Mesenchymal stem cell (in vitro differentiated cells and primary cell): ENCODE data around the gene GSG1.
A peak's percentile ranks its signal among the peaks of the same experiment; 100 is the strongest.

Source experiments
- DNase-seq: peaks from one replicate; pipeline ENCODE4 v3.0.0-alpha.2; 2013
- H2AFZ ChIP-seq: one replicate; pipeline ENCODE4 v1.6.1; 2013; ENCODE audit warnings: low read depth, mild to moderate bottlenecking, control low read depth, inconsistent platforms, low read length, moderate library complexity
- H2AK5ac ChIP-seq: 2 replicates; pipeline ENCODE4 v1.6.1; 2013; ENCODE audit warnings: low read length, moderate library complexity, mild to moderate bottlenecking, inconsistent platforms; ENCODE audit not compliant: severe bottlenecking
- H2BK120ac ChIP-seq: one replicate; pipeline ENCODE4 v1.6.1; 2013; ENCODE audit warnings: low read depth, mild to moderate bottlenecking, inconsistent platforms, low read length, moderate library complexity
- H2BK12ac ChIP-seq, 2 experiments: one replicate each; pipeline ENCODE4 v1.6.1; 2013; ENCODE audit warnings: inconsistent platforms in 2 of 2, low read length in 2 of 2, mild to moderate bottlenecking in 2 of 2, moderate library complexity in 2 of 2, control low read depth in 1 of 2
- H2BK15ac ChIP-seq: one replicate; pipeline ENCODE4 v1.6.1; 2013; ENCODE audit warnings: mild to moderate bottlenecking, low read depth, inconsistent platforms; ENCODE audit not compliant: poor library complexity, severe bottlenecking
- H2BK5ac ChIP-seq: 2 replicates; pipeline ENCODE4 v1.6.1; 2013; ENCODE audit warnings: low read depth, mild to moderate bottlenecking, low read length, control low read depth, inconsistent platforms; ENCODE audit not compliant: poor library complexity, severe bottlenecking
- H3K14ac ChIP-seq, 2 experiments: one replicate each; pipeline ENCODE4 v1.6.1; 2013; ENCODE audit warnings: inconsistent platforms in 2 of 2, low read length in 2 of 2, control low read depth in 1 of 2, mild to moderate bottlenecking in 1 of 2, moderate library complexity in 1 of 2
- H3K18ac ChIP-seq, 2 experiments: one replicate each; pipeline ENCODE4 v1.6.1; 2013; ENCODE audit warnings: inconsistent platforms in 2 of 2, low read length in 2 of 2, control low read depth in 1 of 2, low read depth in 1 of 2, mild to moderate bottlenecking in 1 of 2
- H3K23ac ChIP-seq, 2 experiments: one replicate each; pipeline ENCODE4 v1.6.1; 2013; ENCODE audit warnings: inconsistent platforms in 2 of 2, low read length in 2 of 2, mild to moderate bottlenecking in 2 of 2, moderate library complexity in 2 of 2, control low read depth in 1 of 2
- H3K27ac ChIP-seq: 2 replicates; pipeline ENCODE4 v1.5.1; 2013; ENCODE audit warnings: mild to moderate bottlenecking, moderate library complexity, low read length, control low read depth, inconsistent platforms; ENCODE audit not compliant: poor library complexity, severe bottlenecking
- H3K27me3 ChIP-seq, 2 experiments: 2 replicates each; pipeline versions ENCODE4 v1.6.1 to v1.7.0; 2013; ENCODE audit warnings: low read length in 2 of 2, mild to moderate bottlenecking in 2 of 2, moderate library complexity in 2 of 2, control low read depth in 1 of 2, inconsistent platforms in 1 of 2; ENCODE audit not compliant: control insufficient read depth in 1 of 2, insufficient read depth in 1 of 2
- H3K36me3 ChIP-seq, 2 experiments: 2 replicates each; pipeline versions ENCODE4 v1.6.1 to v1.7.0; 2013; ENCODE audit warnings: low read length in 2 of 2, control low read depth in 1 of 2, inconsistent platforms in 1 of 2, low read depth in 1 of 2, mild to moderate bottlenecking in 1 of 2; ENCODE audit not compliant: insufficient read depth in 2 of 2, control insufficient read depth in 1 of 2
- H3K4ac ChIP-seq, 2 experiments: one replicate each; pipeline ENCODE4 v1.6.1; 2013; ENCODE audit warnings: inconsistent platforms in 2 of 2, low read length in 2 of 2, mild to moderate bottlenecking in 2 of 2, moderate library complexity in 2 of 2, control low read depth in 1 of 2, low read depth in 1 of 2
- H3K4me1 ChIP-seq: 2 replicates; pipeline ENCODE4 v1.6.1; 2013; ENCODE audit warnings: low read depth, low read length, control low read depth; ENCODE audit not compliant: control insufficient read depth, insufficient read depth
- H3K4me2 ChIP-seq: 2 replicates; pipeline ENCODE4 v1.6.1; 2013; ENCODE audit warnings: low read length, mild to moderate bottlenecking, inconsistent platforms; ENCODE audit not compliant: poor library complexity, severe bottlenecking
- H3K4me3 ChIP-seq, 2 experiments: 2 replicates each; pipeline versions ENCODE4 v1.5.1 to v1.7.0; 2013; ENCODE audit warnings: low read length in 2 of 2, mild to moderate bottlenecking in 2 of 2, control low read depth in 1 of 2, low read depth in 1 of 2; ENCODE audit not compliant: insufficient read depth in 1 of 2
- H3K79me1 ChIP-seq: replicated peaks from 2 replicates; pipeline ENCODE4 v1.6.1; 2013; ENCODE audit warnings: mild to moderate bottlenecking, control low read depth, low read length, inconsistent platforms; ENCODE audit not compliant: poor library complexity, severe bottlenecking
- H3K9ac ChIP-seq: 2 replicates; pipeline ENCODE4 v1.7.0; 2013; ENCODE audit warnings: mild to moderate bottlenecking, low read length, moderate library complexity
- H3K9me3 ChIP-seq: 2 replicates; pipeline ENCODE4 v1.7.0; 2013; ENCODE audit warnings: mild to moderate bottlenecking, low read length; ENCODE audit not compliant: control insufficient read depth
- H4K8ac ChIP-seq: one replicate; pipeline ENCODE4 v1.6.1; 2013; ENCODE audit warnings: inconsistent platforms, mild to moderate bottlenecking, low read length, moderate library complexity
- H4K91ac ChIP-seq: one replicate; pipeline ENCODE4 v1.6.1; 2013; ENCODE audit warnings: mild to moderate bottlenecking, low read length, inconsistent platforms
- WGBS: methylation state at CpG from one replicate; pipeline ENCODE4 v1.1.7; 2013; ENCODE audit warnings: mixed read lengths; 5-methylcytosine and 5-hydroxymethylcytosine counted together

Gene GSG1

DNA sequence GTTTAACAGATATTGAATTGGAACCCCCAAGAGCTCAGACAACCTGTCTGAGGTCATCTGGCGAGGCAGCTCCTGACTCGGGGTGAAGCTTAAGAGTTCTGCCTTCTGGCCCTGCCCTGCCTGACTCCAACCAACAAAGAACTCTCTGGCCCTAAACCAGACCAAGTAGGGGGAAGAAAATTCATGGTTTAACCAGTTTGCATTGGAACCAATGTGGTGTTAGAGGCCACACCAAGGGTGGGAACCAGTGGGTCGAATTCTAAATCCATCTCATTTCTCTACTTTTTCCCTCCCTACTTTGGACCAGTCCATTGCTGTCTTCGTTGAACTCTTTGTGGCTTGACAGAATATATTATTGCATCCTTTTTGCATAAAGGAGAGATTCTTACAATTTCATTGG is 30.4 kb upstream of the GSG1 start:
- H4K91ac ChIP-seq: no peak overlapping the region
- H3K4me2 ChIP-seq: no peak overlapping the region
- no peak overlapping the region for H3K14ac ChIP-seq
- no peak overlapping the region for H2AFZ ChIP-seq
- no peak overlapping the region for H2BK15ac ChIP-seq
- no peak overlapping the region for H3K23ac ChIP-seq
- H2BK5ac ChIP-seq: no peak overlapping the region
- H3K27me3 ChIP-seq: no peaks in the 10 kb centered on the region
- H2AK5ac ChIP-seq: peak overlapping the region; percentile 17
- no peak for DNase-seq
- no peaks in the 10 kb centered on the region for H3K79me1 ChIP-seq
- no peak overlapping the region for H2BK12ac ChIP-seq
- no peak overlapping the region for H4K8ac ChIP-seq
- WGBS: 97% methylated on average over 4 of the region's 4 CpGs
- H2BK120ac ChIP-seq: peak overlapping the region; percentile 36
- no peaks in the 10 kb centered on the region for H3K36me3 ChIP-seq
- H3K9me3 ChIP-seq: no peaks in the 10 kb centered on the region
- H3K4me1 ChIP-seq: peaks cover 13% of the 10 kb centered on the region
- H3K9ac ChIP-seq: no peak overlapping the region
- H3K18ac ChIP-seq: no peak overlapping the region
- H3K27ac ChIP-seq: no peak overlapping the region
- no peak overlapping the region for H3K4me3 ChIP-seq
- H3K4ac ChIP-seq: no peak overlapping the region

DNA sequence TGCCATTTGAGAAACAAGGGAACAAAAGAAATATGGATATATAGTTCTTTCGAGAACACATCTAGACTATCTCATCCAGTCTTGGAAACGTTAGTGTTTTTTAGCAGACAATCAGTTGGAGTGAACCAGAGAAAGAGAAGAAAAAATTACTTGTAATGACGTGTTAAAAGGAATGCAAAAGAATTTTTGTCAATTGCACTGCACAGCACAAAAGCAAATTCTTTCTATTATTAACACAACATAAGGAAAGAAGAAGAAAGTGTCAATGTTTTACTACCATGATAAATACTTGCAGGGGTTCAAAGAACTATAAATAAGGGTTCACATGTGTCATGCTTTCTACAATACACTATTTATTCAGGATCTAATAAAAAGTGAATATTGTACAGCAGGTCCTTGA is 27.5 kb upstream of the GSG1 start:
- H3K4ac ChIP-seq: no peak overlapping the region
- no peak overlapping the region for H2BK15ac ChIP-seq
- no CpG with 5 or more reads among the region's 3 CpGs for WGBS
- H3K4me1 ChIP-seq: peaks cover 13% of the 10 kb centered on the region
- H4K91ac ChIP-seq: no peak overlapping the region
- no peak overlapping the region for H3K18ac ChIP-seq
- no peaks in the 10 kb centered on the region for H3K27me3 ChIP-seq
- no peaks in the 10 kb centered on the region for H3K79me1 ChIP-seq
- H2BK120ac ChIP-seq: no peak overlapping the region
- no peak overlapping the region for H2BK5ac ChIP-seq
- H3K36me3 ChIP-seq: no peaks in the 10 kb centered on the region
- H3K9me3 ChIP-seq: no peaks in the 10 kb centered on the region
- H3K4me3 ChIP-seq: peak overlapping the region in 1 of 2 experiments; percentile 46
- no peak overlapping the region for H2AFZ ChIP-seq
- H2BK12ac ChIP-seq: no peak overlapping the region
- no peak overlapping the region for H3K14ac ChIP-seq
- H2AK5ac ChIP-seq: no peak overlapping the region
- DNase-seq: no peak
- H3K9ac ChIP-seq: peak overlapping the region; percentile 52
- no peak overlapping the region for H3K23ac ChIP-seq
- no peak overlapping the region for H3K27ac ChIP-seq
- peak overlapping the region; percentile 15 for H3K4me2 ChIP-seq
- no peak overlapping the region for H4K8ac ChIP-seq

DNA sequence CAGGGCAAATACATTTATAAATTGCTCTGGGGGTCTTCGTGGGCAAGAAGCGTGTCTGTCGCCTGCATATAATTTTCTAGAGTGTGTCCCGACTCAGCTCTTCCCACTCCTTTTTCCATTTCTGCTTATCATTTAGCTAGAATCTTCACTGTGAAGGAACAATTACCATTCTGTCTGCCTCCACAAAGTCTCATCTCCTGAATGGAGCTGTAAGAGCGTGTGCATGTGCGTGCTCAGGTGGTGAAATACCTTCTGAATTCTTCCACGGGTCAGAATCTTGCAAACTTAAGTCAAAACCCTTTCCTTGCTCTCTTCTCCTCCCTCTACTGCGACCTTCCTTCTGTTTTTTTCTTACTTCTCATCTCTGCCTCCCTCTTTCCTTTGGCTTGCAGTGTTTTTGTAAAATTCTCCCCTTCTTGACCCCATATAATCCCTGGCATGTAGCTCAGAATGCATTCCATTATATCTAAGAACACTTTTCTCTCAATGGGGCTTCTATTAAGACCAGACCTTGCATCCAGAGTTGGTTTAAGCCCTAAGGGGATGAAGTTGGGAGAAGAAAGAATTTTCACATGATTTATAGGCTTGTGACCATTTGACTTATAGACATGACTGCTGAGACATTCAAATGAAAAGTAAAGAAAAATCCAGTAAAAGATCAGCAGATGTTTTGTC is 25.0 kb upstream of the GSG1 start:
- no peak for DNase-seq
- no peak overlapping the region for H4K8ac ChIP-seq
- H3K36me3 ChIP-seq: no peaks in the 10 kb centered on the region
- peaks cover 10% of the 10 kb centered on the region for H3K4me1 ChIP-seq
- H4K91ac ChIP-seq: no peak overlapping the region
- no peak overlapping the region for H3K9ac ChIP-seq
- no peak overlapping the region for H3K4me3 ChIP-seq
- H3K9me3 ChIP-seq: no peaks in the 10 kb centered on the region
- no peak overlapping the region for H3K14ac ChIP-seq
- H3K4ac ChIP-seq: no peak overlapping the region
- no peak overlapping the region for H3K4me2 ChIP-seq
- no peak overlapping the region for H2AFZ ChIP-seq
- no peak overlapping the region for H2AK5ac ChIP-seq
- no peak overlapping the region for H3K23ac ChIP-seq
- H3K27ac ChIP-seq: no peak overlapping the region
- WGBS: 96% methylated on average over 8 of the region's 8 CpGs
- no peaks in the 10 kb centered on the region for H3K27me3 ChIP-seq
- no peak overlapping the region for H2BK120ac ChIP-seq
- no peak overlapping the region for H2BK15ac ChIP-seq
- H2BK12ac ChIP-seq: no peak overlapping the region
- no peaks in the 10 kb centered on the region for H3K79me1 ChIP-seq
- H3K18ac ChIP-seq: no peak overlapping the region
- H2BK5ac ChIP-seq: no peak overlapping the region

- no peak for DNase-seq
Observed at GRCh38 chr12:13127444-13127843, 24.0 kb upstream of the GSG1 start.

More at GRCh38 chr12:13127444-13127843, 24.0 kb upstream of the GSG1 start:
- peaks cover 10% of the 10 kb centered on the region for H3K4me1 ChIP-seq
- H3K14ac ChIP-seq: no peak overlapping the region
- no peak overlapping the region for H3K27ac ChIP-seq
- H2AK5ac ChIP-seq: no peak overlapping the region
- H3K4me2 ChIP-seq: no peak overlapping the region
- no peak overlapping the region for H4K91ac ChIP-seq
- WGBS: 92% methylated on average over 4 of the region's 5 CpGs
- no peak overlapping the region for H2AFZ ChIP-seq
- no peaks in the 10 kb centered on the region for H3K36me3 ChIP-seq
- H3K4ac ChIP-seq: no peak overlapping the region
- no peak overlapping the region for H3K23ac ChIP-seq
- no peaks in the 10 kb centered on the region for H3K27me3 ChIP-seq
- H3K4me3 ChIP-seq: no peak overlapping the region
- no peak overlapping the region for H2BK12ac ChIP-seq
- no peak overlapping the region for H3K18ac ChIP-seq
- no peak overlapping the region for H3K9ac ChIP-seq
- H2BK15ac ChIP-seq: no peak overlapping the region
- no peak overlapping the region for H2BK5ac ChIP-seq
- no peak overlapping the region for H2BK120ac ChIP-seq
- no peaks in the 10 kb centered on the region for H3K9me3 ChIP-seq
- no peaks in the 10 kb centered on the region for H3K79me1 ChIP-seq
- no peak overlapping the region for H4K8ac ChIP-seq
